NCI-H2171 treated with DMSO at 0.1 percent for 48 hours (cell line): Measurements from ENCODE around the gene SNED1.
"Not testable (repeated sequence)": the region's sequence is repeated elsewhere in the genome, so short reads cannot be mapped to it uniquely, and the experiment has no call there.

ENCODE experiments used
- DNase-seq: peaks from one replicate; lab custom pipeline; 2025; lab: John Stamatoyannopoulos, UW

SNED1 gene

DNA sequence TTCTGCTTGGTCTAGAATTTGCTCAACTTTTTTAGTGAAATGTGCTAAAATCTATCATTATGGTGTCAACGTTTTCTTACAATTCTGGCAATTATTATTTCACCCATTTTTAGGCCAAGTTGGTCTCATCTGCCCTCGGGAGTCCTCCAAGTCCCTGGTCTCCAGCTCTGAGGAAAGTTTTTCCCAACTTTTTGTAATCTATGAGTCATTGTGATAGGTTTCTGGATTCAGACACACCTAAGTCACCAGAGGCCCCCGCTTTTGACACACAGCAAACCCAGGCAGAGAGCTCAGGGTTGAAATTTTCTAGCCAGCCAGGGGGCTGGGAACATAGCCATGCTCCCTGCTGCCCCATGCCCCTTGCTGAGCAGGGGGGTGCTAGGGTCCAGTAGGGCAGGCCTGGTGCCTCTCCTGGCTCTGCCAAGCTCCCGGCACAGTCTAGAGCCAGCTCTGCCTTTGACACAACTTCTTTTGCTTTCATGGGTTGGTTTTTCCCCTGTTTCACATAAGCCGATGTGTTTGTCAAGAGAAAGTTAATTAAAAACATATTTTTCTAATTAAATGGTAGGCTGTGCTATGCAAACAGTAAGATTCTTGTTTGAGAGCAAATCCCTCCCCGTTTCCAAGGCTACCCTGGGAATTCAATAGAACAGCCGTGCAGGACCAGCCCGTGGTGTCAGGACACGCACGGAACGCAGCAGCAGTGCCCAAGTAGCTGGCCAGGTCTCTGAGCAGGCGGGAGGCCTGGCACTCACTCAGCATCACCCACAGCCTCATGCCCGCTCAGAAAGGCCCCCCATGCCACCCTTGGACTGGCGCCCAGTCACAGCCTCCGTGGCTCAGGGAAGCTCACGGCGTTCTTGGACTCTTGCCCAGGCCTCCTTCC lies 25.5 kb upstream of the SNED1 start:
- DNase-seq, result no peak

DNA sequence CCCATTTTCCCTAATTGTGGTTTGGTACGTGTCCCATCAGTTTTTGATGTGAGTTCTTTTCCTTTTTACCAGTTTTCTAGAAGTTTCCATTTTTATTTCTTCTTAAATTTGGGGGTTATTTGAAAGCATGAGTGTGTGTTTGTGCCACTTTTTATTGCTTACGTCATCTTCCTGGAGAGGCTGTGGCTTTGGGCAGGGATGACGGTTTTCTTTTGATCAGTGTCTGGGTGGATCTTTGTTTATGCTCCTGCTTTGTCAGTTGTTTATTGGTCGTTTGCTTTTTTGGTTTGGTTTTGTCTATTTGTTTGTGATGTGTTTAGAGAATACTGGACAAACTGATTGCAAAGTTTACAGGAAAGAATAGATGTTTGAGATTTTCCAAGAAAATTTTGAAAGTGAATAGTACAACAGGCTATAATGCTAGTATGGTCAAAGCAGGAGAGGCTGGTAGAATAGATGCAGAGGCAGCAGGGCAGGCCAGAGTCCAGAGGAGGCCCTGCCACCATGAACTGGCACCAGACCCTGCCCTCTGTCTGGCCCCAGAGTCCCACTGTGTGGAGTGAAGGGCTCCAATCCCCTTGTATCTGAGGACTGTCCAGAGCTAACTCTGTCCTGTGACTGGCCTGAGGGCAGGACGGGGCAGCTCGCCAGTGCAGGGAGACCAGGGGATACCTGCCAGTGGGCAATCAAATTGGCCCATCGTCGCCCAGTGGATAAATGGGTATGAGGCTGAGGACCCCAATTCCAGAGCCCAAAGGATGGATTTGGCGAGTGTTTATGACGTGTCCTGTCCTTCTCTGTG lies 23.4 kb upstream of the SNED1 start:
- DNase-seq, result no peak

DNA sequence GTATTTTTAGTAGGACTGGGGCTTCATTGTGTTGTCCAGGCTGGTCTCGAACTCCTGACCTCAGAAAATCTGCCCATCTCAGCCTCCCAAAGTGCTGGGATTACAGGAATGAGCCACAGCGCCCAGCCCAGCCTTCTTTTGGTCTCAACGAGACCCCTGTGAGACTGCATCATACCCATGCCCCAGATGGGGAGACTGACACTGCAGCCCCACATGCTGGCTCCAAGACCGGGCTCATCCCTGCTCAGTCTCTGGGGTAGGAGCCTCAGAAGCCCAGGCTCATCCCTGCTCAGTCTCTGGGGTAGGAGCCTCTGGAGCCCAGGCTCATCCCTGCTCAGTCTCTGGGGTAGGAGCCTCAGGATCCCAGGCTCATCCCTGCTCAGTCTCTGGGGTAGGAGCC lies 22.5 kb upstream of the SNED1 start:
- not testable (repeated sequence) for DNase-seq

DNA sequence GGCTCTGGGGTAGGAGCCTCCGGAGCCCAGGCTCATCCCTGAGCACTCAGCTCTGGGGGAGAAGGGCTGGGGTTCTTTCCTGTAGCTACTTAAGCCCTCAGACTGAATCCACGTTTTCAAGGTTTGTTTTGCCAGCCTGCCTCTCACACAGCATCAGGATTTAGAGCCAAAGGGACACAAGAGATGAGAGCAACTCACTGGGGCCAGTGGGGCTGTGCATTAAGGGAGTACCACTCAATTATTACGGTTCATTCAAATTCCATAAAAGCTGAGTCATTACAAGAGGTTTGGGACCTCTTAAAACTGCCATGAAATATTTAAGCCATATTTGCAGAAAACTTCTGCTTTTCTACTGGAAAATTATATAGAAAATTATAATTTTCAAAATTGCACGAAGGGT lies 17.1 kb upstream of the SNED1 start:
- DNase-seq, result no peak

DNA sequence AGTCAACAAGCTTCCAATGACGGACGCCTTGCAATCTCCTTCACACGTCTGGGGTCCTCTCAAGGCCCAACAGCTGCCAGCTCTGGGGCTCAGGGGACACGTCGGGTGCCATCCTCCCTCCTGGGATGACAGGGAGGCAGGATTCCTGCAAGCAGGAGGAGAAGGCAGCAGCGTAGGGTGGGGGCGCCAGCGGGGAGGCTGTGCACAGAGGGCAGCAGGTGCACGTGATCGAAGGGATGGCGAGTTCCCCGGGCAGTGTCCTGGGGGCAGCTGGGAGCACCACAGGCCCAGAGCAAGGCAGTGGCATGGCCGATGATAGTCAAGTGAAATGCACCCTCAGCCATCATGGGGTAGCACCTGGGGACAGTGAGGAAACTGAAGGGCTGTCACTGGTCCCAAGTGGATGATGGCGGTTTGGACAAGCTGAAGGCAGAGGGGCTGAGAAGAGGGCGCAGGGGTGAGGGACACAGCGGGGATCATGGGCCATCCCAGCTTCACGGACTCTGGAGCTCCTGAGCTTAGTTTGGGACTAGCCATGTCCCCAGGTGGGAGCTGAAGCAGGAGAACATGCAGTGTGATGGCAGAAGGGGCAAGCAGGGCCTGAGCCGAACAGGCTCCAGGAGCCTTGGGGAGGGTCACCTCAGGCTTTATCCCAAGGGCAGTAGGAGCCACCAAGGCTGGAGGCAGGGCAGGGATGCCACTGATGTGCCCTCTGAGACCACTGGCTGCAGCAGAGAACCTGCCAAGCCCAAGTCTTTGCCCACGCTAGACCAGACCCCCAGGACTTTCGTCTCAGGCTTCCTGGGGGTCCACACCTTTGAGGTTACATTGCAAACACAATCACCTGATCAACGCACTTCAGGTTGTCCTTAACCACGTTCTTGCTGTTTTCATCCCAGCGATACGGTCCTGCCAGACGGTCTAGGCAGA lies 16.3 kb upstream of the SNED1 start:
- DNase-seq, result no peak

DNA sequence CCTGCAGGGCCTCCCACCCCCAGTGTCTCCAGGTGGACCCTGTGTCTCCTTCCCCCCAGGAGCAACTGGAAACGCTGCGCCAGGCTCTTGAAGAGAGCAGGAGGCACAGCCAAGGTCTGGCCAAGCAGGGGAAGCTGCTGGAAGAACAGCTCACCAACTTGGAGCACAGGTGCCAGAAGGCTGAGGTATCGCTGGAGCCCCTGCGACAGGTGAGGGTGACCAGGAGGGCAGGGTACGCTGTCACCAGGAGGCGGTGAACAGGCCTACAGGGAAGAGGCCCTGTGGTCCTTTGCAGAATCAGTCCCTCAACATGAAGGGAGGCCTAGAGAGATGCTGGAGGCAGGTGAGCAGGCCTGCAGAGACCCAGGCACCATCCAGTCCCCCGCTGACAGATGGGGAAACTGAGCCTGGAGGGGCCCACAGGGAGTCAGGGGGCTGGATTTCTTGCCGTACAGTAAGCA lies 15.6 kb upstream of the SNED1 start:
- DNase-seq, result no peak

DNA sequence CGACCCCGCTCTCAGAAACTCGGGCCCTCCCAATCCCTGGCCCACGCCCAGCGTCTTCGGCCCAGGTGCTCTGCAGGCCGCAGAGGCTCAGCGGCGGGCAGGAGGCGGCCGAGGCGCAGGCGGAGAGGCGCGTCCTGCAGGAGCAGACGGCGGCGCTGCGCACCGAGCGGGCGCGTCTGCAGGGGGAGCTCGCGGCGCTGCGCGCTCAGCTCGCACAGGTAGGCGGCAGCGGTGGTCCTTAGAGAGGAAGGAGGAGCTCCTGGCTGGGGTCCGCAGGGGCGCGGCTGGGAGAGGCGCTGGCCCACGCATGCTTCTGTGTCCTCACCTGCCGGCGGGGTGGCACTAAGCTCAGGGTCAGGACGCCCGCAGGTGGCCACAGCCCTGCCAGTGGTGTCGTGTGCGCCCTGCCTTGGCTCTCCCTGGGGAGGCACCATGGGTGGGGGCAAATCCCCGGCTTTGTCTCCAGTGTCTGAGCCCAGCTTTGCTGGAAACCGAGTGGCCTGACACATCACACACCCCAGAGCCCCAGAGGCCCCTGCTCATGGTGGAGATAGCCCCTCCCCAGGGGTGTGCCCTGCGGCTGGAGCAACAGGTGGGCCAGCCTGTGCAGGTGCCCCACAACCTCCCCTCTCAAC lies 14.9 kb upstream of the SNED1 start:
- peak; percentile 27 for DNase-seq

DNA sequence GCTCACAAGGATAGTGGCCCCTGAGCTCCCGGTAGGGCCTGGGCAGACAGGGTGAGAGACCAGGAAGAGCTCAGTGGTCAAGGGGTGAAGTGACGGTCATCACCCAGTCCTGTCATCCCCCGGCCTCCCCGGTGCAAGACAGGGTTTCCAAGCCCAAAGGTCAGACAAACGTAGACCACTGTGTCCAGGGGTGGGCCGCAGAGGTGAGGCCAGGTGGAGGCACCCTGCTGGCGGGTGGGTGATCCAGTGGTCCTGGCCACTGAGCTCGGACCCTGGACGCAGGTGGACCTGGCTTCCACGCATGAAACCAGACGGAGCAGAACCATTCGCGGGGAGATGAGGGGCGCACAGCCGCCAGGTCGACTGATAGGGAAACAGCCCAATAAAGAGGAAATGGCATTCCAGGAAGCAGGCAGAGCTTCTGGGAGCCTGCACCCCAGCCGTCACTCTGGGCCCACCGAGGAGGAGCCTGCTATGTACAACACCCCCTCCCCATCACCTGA lies 14.4 kb upstream of the SNED1 start:
- DNase-seq, result no peak

DNA sequence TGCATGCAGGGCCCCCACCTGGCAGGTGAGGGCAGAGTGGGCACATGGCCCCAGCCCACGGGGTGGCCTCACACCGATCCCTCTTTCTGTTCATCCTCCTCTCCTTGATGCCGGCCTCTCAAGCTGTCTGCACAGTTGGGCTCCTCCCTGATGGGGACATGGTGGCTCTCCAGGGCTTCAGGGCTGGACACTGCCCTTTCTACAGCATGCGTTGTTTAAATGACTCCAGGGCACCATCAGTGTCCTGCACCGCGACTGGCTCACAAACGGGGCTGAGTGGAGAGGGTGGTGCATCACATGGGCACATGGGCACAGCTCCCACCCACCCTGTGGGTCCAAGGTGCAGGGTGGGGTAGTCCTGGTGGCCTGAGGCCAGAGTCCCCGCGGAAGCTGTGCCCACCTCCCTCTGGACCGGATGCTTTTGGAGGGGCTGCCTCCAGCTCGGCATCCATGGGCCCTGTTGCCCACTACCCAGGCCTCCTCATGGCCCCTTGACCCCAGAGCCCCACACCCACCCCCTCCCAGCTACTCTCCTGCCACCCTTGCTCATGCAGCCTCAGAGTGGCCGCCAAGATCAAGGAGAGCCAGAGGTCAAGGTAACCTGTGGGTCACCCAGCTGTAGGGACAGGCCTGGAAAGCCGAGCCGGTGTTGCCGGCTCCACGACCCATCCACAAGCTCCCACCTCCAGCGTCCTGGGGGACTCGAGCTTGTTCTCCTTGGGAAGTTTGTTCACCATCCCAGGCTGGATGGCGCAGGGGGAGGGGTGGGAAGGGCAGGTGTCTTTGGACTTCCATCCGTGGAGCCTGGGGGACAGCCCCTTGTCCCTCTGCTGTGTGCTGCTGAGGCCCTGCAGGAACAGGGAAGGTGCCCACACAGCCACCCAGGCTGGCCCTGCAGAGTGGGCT lies 12.3 kb upstream of the SNED1 start:
- DNase-seq, result no peak

DNA sequence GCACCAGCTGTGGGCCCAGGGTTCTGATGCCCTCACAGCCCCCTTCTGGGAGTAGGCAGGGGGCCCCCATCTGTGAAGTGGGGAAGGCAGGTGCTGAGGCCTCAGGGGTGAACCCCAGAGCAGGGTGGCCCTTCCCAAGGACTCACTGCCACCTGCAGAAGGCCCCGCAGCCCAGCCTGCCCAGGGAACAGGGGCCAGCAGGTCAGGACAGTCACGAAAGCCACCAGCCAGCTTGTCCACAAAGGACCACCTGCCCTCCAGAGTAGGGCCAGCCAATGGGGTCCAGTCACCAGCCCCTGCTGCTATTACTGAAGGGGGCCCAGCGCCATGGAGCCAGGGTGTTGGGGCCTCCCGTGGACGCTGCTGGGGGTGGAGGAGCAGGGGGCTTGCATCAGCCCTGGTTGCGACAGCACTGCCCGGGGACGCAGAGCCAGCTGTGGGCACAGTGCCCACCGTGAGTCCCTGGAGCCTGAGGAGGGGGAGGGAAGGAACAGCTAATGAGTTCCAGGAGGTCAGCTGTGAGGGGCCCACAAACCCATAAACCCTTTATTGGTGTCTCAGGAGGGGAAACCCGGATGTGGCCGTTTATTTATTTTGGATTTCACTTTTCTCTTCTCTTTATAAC lies 11.5 kb upstream of the SNED1 start:
- DNase-seq, result no peak

DNA sequence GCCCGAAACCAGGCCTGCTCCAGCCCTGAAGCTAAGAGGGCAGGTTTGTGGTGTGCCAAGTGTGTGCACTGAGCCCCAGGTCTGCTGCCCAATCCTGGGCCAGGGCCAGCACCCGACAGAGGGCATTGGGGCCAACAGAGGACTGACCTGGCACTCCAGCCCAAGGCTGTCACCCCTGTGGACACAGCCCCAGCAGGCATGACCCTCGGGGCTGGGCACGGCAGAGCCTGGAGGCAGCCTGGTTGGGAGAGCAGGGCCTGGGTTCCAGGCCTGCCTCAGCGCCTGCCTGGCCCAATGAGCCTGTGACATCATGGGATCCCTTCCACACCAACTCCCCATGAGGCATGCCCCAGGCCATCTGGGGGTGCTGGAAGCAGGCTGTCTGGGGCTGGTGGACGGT lies 10.8 kb upstream of the SNED1 start:
- no peak for DNase-seq

DNA sequence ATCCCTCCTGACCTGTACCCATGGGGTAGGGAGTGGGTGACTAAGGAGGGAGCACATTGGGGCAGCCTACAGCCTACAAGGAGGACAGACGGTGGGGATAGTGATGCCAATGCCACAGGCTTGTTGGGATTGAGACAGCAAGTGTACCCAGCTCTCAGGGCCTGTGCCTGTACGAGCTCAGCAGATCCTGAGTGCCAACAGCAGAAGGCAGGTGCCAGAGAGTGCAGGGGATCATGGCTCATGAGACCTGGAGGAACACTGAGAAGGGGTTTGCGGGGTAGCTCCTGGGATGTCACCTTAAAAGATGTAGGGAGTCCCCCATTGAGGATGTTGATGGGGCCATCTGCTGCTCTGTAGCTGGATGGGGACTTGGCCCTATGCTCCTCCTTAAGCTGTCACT lies 10.3 kb upstream of the SNED1 start:
- no peak for DNase-seq

DNA sequence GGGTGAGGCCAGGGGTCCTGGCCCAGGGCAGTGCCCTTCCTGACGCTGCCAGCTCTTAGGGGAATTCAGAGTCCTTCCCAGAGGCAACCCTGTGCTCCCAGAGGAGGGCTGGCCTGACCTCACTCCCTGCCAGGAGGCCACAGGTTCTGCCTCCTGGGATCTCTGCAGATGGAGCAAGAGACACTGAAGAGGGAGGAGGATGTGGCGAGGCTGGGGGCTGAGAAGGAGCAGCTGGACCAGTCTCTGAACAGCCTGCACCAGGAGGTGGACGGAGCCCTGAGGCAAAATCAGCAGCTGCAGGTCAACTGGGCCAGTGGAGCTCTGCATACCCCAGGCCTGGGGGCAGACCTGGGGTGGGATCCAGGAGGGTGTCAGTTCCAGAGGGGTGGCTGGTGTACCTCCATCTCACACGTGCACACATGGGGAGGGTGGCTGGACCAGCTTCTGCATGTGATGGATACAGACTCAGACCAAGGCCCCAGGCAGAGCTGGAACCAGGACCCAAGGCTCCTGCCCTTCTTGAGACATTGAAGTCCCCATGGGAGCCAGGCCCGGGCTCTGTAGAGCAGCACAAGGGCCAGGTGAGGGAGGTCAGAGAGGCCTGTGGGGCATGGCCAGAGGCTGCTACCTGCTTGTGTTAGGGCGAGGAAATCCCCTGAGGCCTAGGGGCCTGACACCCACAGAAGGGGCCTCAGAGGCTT lies 9.7 kb upstream of the SNED1 start:
- DNase-seq, result no peak

DNA sequence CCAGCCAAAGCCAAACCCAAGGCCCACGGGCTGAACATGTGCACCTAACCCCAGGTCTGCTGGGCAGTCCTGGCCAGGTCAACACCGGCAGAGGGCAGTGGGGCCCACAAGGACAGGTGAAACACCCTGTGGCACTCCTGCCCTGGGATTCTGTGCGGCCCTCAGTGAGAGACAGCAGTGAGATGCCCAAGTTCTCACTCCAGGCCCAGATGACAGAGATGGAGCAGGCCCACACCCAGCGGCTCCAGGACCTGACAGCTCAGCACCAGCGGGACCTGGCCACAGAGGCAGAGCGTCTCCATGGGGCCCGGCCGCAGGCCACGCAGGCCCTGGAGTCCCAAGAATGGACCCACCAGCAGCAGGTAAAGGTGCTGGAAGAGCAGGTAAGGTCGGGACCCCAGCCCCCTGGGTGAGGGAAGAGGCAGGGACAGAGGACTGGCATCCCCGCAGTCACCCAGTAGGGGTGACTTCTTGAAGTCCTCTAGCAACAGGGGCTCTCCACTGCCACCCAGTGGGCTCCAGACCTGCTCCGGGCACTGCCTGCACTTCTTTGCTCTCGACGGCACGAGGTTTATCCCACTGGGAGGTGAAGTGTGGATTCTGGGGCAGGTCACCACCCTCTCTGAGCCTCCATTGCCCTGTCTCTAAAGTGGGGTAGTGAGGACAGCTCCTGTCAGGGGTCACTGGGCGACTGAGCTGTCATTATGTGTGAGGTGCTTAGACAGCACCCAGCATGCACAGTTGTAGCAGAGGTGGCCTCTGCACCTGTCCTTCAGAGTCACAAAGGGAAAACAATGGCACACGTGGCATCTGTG lies 8.8 kb upstream of the SNED1 start:
- no peak for DNase-seq

DNA sequence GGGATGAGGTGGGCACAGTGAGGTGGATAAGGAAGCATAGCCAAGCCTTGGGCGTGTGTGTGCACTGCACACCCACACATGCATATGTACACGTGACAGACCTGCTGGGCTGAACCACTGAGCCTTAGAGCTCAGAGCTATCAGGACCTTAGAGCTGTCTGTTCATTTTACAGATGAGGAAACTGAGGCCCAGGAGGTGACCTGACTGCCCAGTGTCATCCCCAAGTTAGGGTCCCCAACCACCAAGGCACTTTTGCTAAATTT lies 8.2 kb upstream of the SNED1 start:
- no peak for DNase-seq

DNA sequence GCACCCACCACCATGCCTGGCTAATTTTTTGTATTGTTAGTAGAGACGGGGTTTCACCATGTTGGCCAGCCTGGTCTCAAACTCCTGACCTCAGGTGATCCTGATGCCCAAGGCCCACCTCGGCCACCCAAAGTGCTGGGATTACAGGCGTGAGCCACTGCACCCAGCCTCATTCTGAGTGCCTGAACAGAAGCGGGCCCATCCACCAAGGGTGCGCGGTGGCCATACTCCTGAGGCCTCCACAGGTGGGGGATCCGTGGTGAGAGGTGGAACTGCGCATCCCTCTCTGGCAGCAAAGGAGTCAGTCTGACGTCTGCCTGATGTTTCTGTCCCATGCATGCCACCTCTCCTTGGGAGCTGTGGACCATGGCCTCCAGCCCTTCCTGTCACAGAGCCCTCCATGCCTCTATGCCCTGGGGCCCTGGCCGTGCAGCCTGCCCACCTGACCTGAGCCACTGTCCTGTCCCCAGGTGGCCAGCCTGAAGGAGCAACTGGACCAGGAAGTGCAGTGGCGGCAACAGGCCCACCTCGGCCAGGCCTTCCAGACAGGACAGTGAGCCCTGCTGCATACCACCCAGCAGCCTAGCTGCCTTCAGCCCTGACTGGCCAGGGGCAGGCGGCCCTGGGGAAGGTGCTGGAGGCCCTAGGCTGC lies 7.6 kb upstream of the SNED1 start:
- no peak for DNase-seq

DNA sequence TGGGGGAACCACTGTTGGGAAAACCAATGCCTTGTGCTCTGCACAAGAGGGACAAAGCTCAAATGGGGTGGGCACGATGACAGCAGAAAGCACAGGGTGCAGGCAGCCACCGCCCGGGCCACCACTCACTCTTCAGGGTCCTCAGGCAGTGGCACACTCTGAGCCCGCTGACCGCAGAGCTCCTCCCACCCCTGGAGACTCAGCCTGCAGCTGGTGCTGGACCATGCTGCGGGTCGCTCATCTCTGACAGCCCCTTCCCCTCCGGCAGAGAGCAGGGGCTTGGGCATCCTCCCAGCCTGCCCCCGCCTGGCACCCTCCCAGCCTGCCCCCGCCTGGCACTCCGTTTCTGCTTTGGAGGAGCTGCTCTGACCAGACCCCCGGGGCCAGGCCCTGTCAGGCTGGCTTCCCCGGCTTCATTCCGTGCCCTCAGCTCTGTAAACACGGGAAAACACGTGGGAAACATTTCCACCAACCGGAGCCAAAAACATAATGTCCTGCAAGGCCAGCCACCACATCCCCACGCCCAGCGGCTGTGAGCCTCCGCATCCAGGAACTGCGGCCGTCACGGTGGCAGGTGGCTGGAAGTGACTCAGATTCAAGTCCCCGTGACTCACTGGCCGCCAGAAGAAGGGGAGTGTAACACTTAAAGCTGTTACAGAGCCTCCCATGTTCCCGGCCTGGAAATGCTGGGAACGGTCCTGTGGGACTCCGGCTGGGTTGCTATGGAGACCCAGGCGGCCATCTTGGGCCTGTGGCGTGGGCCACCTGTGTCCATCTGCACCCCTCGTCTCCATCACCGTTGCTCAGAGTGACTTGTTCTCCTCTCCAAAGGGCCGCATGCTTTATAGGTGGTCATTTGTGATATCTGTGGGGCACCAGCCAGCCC lies 6.8 kb upstream of the SNED1 start:
- DNase-seq, result no peak
